Neural progenitor cell (in vitro differentiated cells): ENCODE measurements around the gene PHLDA1. TPM values are rescaled to one million over a fixed set of nuclear protein-coding genes. Genes with fewer than 3 reads are reported as not detected.
"Not testable (repeated sequence)": the region's sequence is repeated elsewhere in the genome, so short reads cannot be mapped to it uniquely, and the experiment has no call there.

ENCODE experiments used
- DNase-seq: peaks from one replicate; pipeline ENCODE4 v3.0.0-alpha.2; 2016; ENCODE audit warnings: low spot score
- H2AFZ ChIP-seq: fragments of 200-600 bp; sonication (generic); replicated peaks from 2 replicates; pipeline ENCODE4 v1.6.1; 2016; ENCODE audit warnings: antibody characterized with exemption
- H3F3A ChIP-seq: fragments of 200-600 bp; sonication (generic); 2 replicates; pipeline ENCODE4 v1.6.1; 2016; ENCODE audit warnings: antibody characterized with exemption, low read depth
- H3K27ac ChIP-seq: fragments of 200-600 bp; sonication (generic); 2 replicates; pipeline ENCODE4 v1.5.1; 2016; ENCODE audit warnings: mild to moderate bottlenecking
- H3K27me3 ChIP-seq: fragments of 200-600 bp; sonication (generic); 2 replicates; pipeline ENCODE4 v1.6.1; 2016; ENCODE audit warnings: mild to moderate bottlenecking, moderate library complexity
- H3K36me3 ChIP-seq: fragments of 200-600 bp; sonication (generic); 2 replicates; pipeline ENCODE4 v1.5.1; 2016
- H3K4me1 ChIP-seq: fragments of 200-600 bp; sonication (generic); 2 replicates; pipeline ENCODE4 v1.6.1; 2016; ENCODE audit warnings: mixed run types
- H3K4me2 ChIP-seq: fragments of 200-600 bp; sonication (generic); 2 replicates; pipeline ENCODE4 v1.6.1; 2016
- H3K4me3 ChIP-seq: fragments of 200-600 bp; sonication (generic); 2 replicates; pipeline ENCODE4 v1.5.1; 2016
- H3K79me2 ChIP-seq: fragments of 200-600 bp; sonication (generic); 2 replicates; pipeline ENCODE4 v1.6.1; 2016; ENCODE audit warnings: low read depth
- H3K9ac ChIP-seq: fragments of 200-600 bp; sonication (generic); 2 replicates; pipeline ENCODE4 v1.6.1; 2016
- H3K9me3 ChIP-seq: fragments of 200-600 bp; sonication (generic); 2 replicates; pipeline ENCODE4 v1.5.1; 2016; ENCODE audit warnings: low read depth
- H4K20me1 ChIP-seq: fragments of 200-600 bp; sonication (generic); 2 replicates; pipeline ENCODE4 v1.6.1; 2016; ENCODE audit warnings: low read depth
- H3K27ac Mint-ChIP-seq: 3 replicates; pipeline ENCODE4 v1.8.0; 2021; ENCODE audit warnings: mixed read lengths
- H3K27me3 Mint-ChIP-seq: 2 replicates; pipeline ENCODE4 v1.8.0; 2022; ENCODE audit warnings: low read depth, mild to moderate bottlenecking, inconsistent platforms, moderate library complexity, mixed read lengths; ENCODE audit not compliant: insufficient read depth
- H3K36me3 Mint-ChIP-seq: 3 replicates; pipeline ENCODE4 v1.8.0; 2021; ENCODE audit warnings: mixed read lengths
- H3K4me1 Mint-ChIP-seq: 3 replicates; pipeline ENCODE4 v1.8.0; 2021; ENCODE audit warnings: mixed read lengths
- H3K4me3 Mint-ChIP-seq: 3 replicates; pipeline ENCODE4 v1.8.0; 2021; ENCODE audit warnings: mild to moderate bottlenecking, moderate library complexity, mixed read lengths
- H3K9me3 Mint-ChIP-seq: 3 replicates; pipeline ENCODE4 v1.8.0; 2020; ENCODE audit warnings: mixed read lengths
- CTCF ChIP-seq: fragments of 200-600 bp; sonication (generic); IDR thresholded peaks from 2 replicates; pipeline ENCODE4 v1.5.1; 2017; ENCODE audit warnings: antibody characterized with exemption, mild to moderate bottlenecking
- EZH2 ChIP-seq: fragments of 200-600 bp; sonication (generic); IDR thresholded peaks from 2 replicates; pipeline ENCODE4 v1.6.1; 2017; ENCODE audit warnings: antibody characterized with exemption, mild to moderate bottlenecking, moderate library complexity
- EZH2phosphoT487 ChIP-seq: fragments of 200-600 bp; sonication (generic); IDR thresholded peaks from 2 replicates; pipeline ENCODE4 v1.6.1; 2017; ENCODE audit warnings: antibody characterized with exemption
- total RNA-seq: library from RNA; depleted of rRNA; stranded (reverse); fragments of >200 nt; gene quantifications from 2 replicates; pipeline ENCODE4 v1.2.3, GENCODE V29; 2015; ENCODE audit warnings: low replicate concordance

PHLDA1 gene
- total RNA-seq, 1 donor from 2014 or later, result 1.1 TPM

- H3K4me2 ChIP-seq, result no peak overlapping the region
- H3K27ac ChIP-seq, result no peak overlapping the region
- H4K20me1 ChIP-seq, result no peaks in the 10 kb centered on the region
- H3K36me3 Mint-ChIP-seq, result no peaks in the 10 kb centered on the region
- H3K9me3 Mint-ChIP-seq, result peaks cover 13% of the 10 kb centered on the region
- H3K4me3 ChIP-seq, result no peak overlapping the region
- H3K9ac ChIP-seq, result no peak overlapping the region
- H3K4me3 Mint-ChIP-seq, result no peak overlapping the region
- DNase-seq, result no peak
- no peaks in the 10 kb centered on the region for H3K36me3 ChIP-seq
- H3K79me2 ChIP-seq, result no peaks in the 10 kb centered on the region
- peaks cover 3% of the 10 kb centered on the region for H3K27me3 Mint-ChIP-seq
- no peak overlapping the region for H2AFZ ChIP-seq
- H3F3A ChIP-seq, result no peaks in the 10 kb centered on the region
- TF ChIP-seq EZH2phosphoT487 (no peak), CTCF (no peak), EZH2 (no peak)
- H3K27me3 ChIP-seq, result no peaks in the 10 kb centered on the region
- H3K4me1 Mint-ChIP-seq, result peaks cover 9% of the 10 kb centered on the region
- H3K9me3 ChIP-seq, result no peaks in the 10 kb centered on the region
- no peak overlapping the region for H3K27ac Mint-ChIP-seq
- no peaks in the 10 kb centered on the region for H3K4me1 ChIP-seq
These were observed 46.9 kb downstream of the PHLDA1 start for GRCh38 chr12:75984577-75985182.

GRCh38 chr12:75983851-75984250 lies 47.7 kb downstream of the PHLDA1 start:
- H3K36me3 ChIP-seq, H3K27ac ChIP-seq, H3F3A ChIP-seq, H3K27me3 Mint-ChIP-seq, H3K4me3 ChIP-seq, H4K20me1 ChIP-seq, H3K4me2 ChIP-seq, H3K36me3 Mint-ChIP-seq, H3K9me3 ChIP-seq, H3K4me1 ChIP-seq, DNase-seq, H3K9me3 Mint-ChIP-seq, H3K9ac ChIP-seq, H3K27me3 ChIP-seq, H2AFZ ChIP-seq, H3K4me3 Mint-ChIP-seq, H3K79me2 ChIP-seq: not testable (repeated sequence)
- peak overlapping the region; percentile 79 for H3K27ac Mint-ChIP-seq
- peaks cover 17% of the 10 kb centered on the region for H3K4me1 Mint-ChIP-seq

GRCh38 chr12:75982979-75983660 lies 48.5 kb downstream of the PHLDA1 start:
- Histone ChIP-seq H3F3A (no peaks in the 10 kb centered on the region), H3K79me2 (no peaks in the 10 kb centered on the region), H3K4me1 (no peaks in the 10 kb centered on the region), H2AFZ (no peak overlapping the region), H4K20me1 (no peaks in the 10 kb centered on the region), H3K27me3 (no peaks in the 10 kb centered on the region), H3K9me3 (no peaks in the 10 kb centered on the region), H3K9ac (no peak overlapping the region), H3K4me2 (no peak overlapping the region), H3K36me3 (no peaks in the 10 kb centered on the region), H3K4me3 (no peak overlapping the region), H3K27ac (no peak overlapping the region)
- TF ChIP-seq EZH2, result no peak
- TF ChIP-seq EZH2phosphoT487, result no peak
- TF ChIP-seq CTCF, result no peak
- peaks cover 24% of the 10 kb centered on the region for H3K4me1 Mint-ChIP-seq
- no peak overlapping the region for H3K27ac Mint-ChIP-seq
- H3K9me3 Mint-ChIP-seq, result peaks cover 2% of the 10 kb centered on the region
- DNase-seq, result no peak
- H3K27me3 Mint-ChIP-seq, result peaks cover 3% of the 10 kb centered on the region
- no peaks in the 10 kb centered on the region for H3K36me3 Mint-ChIP-seq
- no peak overlapping the region for H3K4me3 Mint-ChIP-seq

- Mint-ChIP-seq H3K36me3 (no peaks in the 10 kb centered on the region), H3K9me3 (no peaks in the 10 kb centered on the region), H3K4me3 (no peak overlapping the region), H3K27me3 (peaks cover 4% of the 10 kb centered on the region), H3K27ac (no peak overlapping the region), H3K4me1 (peaks cover 34% of the 10 kb centered on the region)
- Histone ChIP-seq H3K27me3 (no peaks in the 10 kb centered on the region), H4K20me1 (no peaks in the 10 kb centered on the region), H3K9ac (no peak overlapping the region), H2AFZ (no peak overlapping the region), H3K4me1 (no peaks in the 10 kb centered on the region), H3K36me3 (no peaks in the 10 kb centered on the region), H3F3A (no peaks in the 10 kb centered on the region), H3K27ac (no peak overlapping the region), H3K9me3 (no peaks in the 10 kb centered on the region), H3K4me3 (no peak overlapping the region), H3K4me2 (no peak overlapping the region), H3K79me2 (no peaks in the 10 kb centered on the region)
- DNase-seq, result no peak
- TF ChIP-seq EZH2 (no peak), EZH2phosphoT487 (no peak), CTCF (no peak)
These were observed 49.4 kb downstream of the PHLDA1 start for GRCh38 chr12:75982169-75982564.
